Upper lobe of right lung (tissue), 1 donor: ENCODE results near the gene RPL36A. TPM values are rescaled to one million over a fixed set of nuclear protein-coding genes. Genes with fewer than 3 reads are reported as not detected.

Source experiments
- ATAC-seq: fragments of 200-7000 bp; cut with Tn5 transposase; one replicate; pipeline ENCODE4 v1.9.1; 2020; ENCODE audit warnings: mild to moderate bottlenecking, moderate library complexity
- DNase-seq: peaks from one replicate; pipeline ENCODE4 v3.0.0-alpha.2; 2020
- H3K27ac ChIP-seq: fragments of 200-600 bp; one replicate; pipeline ENCODE4 v1.8.0; 2022
- H3K27me3 ChIP-seq: fragments of 200-600 bp; one replicate; pipeline ENCODE4 v1.8.0; 2022; ENCODE audit warnings: mild to moderate bottlenecking
- H3K36me3 ChIP-seq: fragments of 200-600 bp; one replicate; pipeline ENCODE4 v1.8.0; 2022
- H3K4me1 ChIP-seq: fragments of 200-600 bp; one replicate; pipeline ENCODE4 v1.8.0; 2022
- H3K4me3 ChIP-seq: fragments of 200-600 bp; one replicate; pipeline ENCODE4 v1.8.0; 2022; ENCODE audit warnings: mild to moderate bottlenecking
- H3K9me3 ChIP-seq: fragments of 200-600 bp; one replicate; pipeline ENCODE4 v1.8.0; 2022
- CTCF ChIP-seq: fragments of 200-600 bp; IDR thresholded peaks from one replicate; pipeline ENCODE4 v1.8.0; 2022; ENCODE audit warnings: antibody characterized with exemption
- intact Hi-C: fragments of 100-400 bp; cut with DNase I; formaldehyde crosslinking; loops from one replicate; pipeline ENCODE4 v1.11.0; 2022
- total RNA-seq: library from RNA; stranded (reverse); fragmentation: NEBNext Ultra II Directional; extraction: Animal tissue kit (Norgen Biotek cat#: 25700); gene quantifications from one replicate; pipeline ENCODE4 v1.2.1, GENCODE V29; 2021
- donor health status: DM: no; HTN: yes; CAD: no; lungs with severe emphysema.

Gene RPL36A
- total RNA-seq, 1 donor from 2014 or later = 133 TPM

- intact Hi-C loops = no loop called here
- no peaks in the 10 kb centered on the region for H3K9me3 ChIP-seq
- no peak overlapping the region for H3K27ac ChIP-seq
- H3K27me3 ChIP-seq = no peaks in the 10 kb centered on the region
- DNase-seq (no peak), ATAC-seq (no peak)
- no peaks in the 10 kb centered on the region for H3K4me1 ChIP-seq
- no peak for TF ChIP-seq CTCF
- peaks cover 21% of the 10 kb centered on the region for H3K36me3 ChIP-seq
- H3K4me3 ChIP-seq = no peak overlapping the region
Observed at GRCh38 chrX:101394372-101394771, 3.6 kb downstream of the RPL36A start.

GRCh38 chrX:101395789-101396188 lies 5.0 kb downstream of the RPL36A start:
- peak; percentile 45 for ATAC-seq
- no peak for DNase-seq
- Histone ChIP-seq H3K4me3 (no peak overlapping the region), H3K36me3 (peaks cover 21% of the 10 kb centered on the region), H3K27ac (no peak overlapping the region), H3K9me3 (no peaks in the 10 kb centered on the region), H3K4me1 (no peaks in the 10 kb centered on the region), H3K27me3 (no peaks in the 10 kb centered on the region)
- no peak for TF ChIP-seq CTCF
- intact Hi-C loops = no loop called here

- Histone ChIP-seq H3K9me3 (no peaks in the 10 kb centered on the region), H3K27ac (no peak overlapping the region), H3K4me1 (no peaks in the 10 kb centered on the region), H3K4me3 (no peak overlapping the region), H3K36me3 (peaks cover 19% of the 10 kb centered on the region), H3K27me3 (no peaks in the 10 kb centered on the region)
- DNase-seq (no peak), ATAC-seq (no peak)
- intact Hi-C loops = no loop called here
- TF ChIP-seq CTCF = no peak
Observed at GRCh38 chrX:101397779-101398178, 7.0 kb downstream of the RPL36A start.

- intact Hi-C loops = no loop called here
- DNase-seq (no peak), ATAC-seq (no peak)
- Histone ChIP-seq H3K36me3 (peaks cover 12% of the 10 kb centered on the region), H3K27ac (no peak overlapping the region), H3K4me1 (no peaks in the 10 kb centered on the region), H3K9me3 (no peaks in the 10 kb centered on the region), H3K4me3 (no peak overlapping the region), H3K27me3 (no peaks in the 10 kb centered on the region)
- no peak for TF ChIP-seq CTCF
Observed at GRCh38 chrX:101398694-101399093, 7.9 kb downstream of the RPL36A start.

GRCh38 chrX:101399825-101400224 lies 9.0 kb downstream of the RPL36A start:
- intact Hi-C loops = no loop called here
- TF ChIP-seq CTCF = no peak

GRCh38 chrX:101407167-101407747 lies 16.4 kb downstream of the RPL36A start:
- peak overlapping the region; percentile 83 for H3K27ac ChIP-seq
- no peak for DNase-seq
- H3K4me3 ChIP-seq = peak overlapping the region; percentile 71
- no peaks in the 10 kb centered on the region for H3K9me3 ChIP-seq
- peaks cover 3% of the 10 kb centered on the region for H3K36me3 ChIP-seq
- H3K27me3 ChIP-seq = no peaks in the 10 kb centered on the region
- peaks cover 4% of the 10 kb centered on the region for H3K4me1 ChIP-seq
- intact Hi-C loops = no loop called here
- no peak for ATAC-seq
- no peak for TF ChIP-seq CTCF

More at GRCh38 chrX:101399825-101400224, 9.0 kb downstream of the RPL36A start:
- Histone ChIP-seq H3K4me1 (no peaks in the 10 kb centered on the region), H3K27me3 (no peaks in the 10 kb centered on the region), H3K36me3 (peaks cover 12% of the 10 kb centered on the region), H3K9me3 (no peaks in the 10 kb centered on the region), H3K4me3 (no peak overlapping the region), H3K27ac (no peak overlapping the region)
- no peak for ATAC-seq
- DNase-seq = no peak
